PC-9 (cell line): ENCODE measurements around the gene DSG1. TPM values are rescaled to one million over a fixed set of nuclear protein-coding genes. Genes with fewer than 3 reads are reported as not detected.
"Not testable (repeated sequence)": the region's sequence is repeated elsewhere in the genome, so short reads cannot be mapped to it uniquely, and the experiment has no call there.

Experiments
- BruUV-seq: library from RNA; stranded (reverse); fragments of 400-500 nt; replicated peaks from 2 replicates; lab custom pipeline; 2021; lab: Mats Ljungman, UMichigan
- CTCF ChIA-PET: fragments of 300-600 bp; sonication (Branson Sonifier 250); formaldehyde crosslinking; loops from one replicate; lab custom pipeline; 2022; ENCODE audit warnings: antibody characterized with exemption; lab: Charles Lee
- POLR2A ChIA-PET: fragments of 300-600 bp; sonication (Branson Sonifier 250); formaldehyde crosslinking; loops from one replicate; lab custom pipeline; 2022; ENCODE audit warnings: antibody characterized with exemption; ENCODE audit not compliant: unreplicated experiment; lab: Charles Lee
- DNase-seq, 2 experiments: peaks; one replicate each; pipeline versions ENCODE4 v3.0.0 to v3.0.0-alpha.2; 2015 to 2022; ENCODE audit warnings: mixed read lengths in 1 of 2
- H2AFZ ChIP-seq: fragments of 200-600 bp; sonication (generic); 2 replicates; pipeline ENCODE4 v1.8.1; 2017; ENCODE audit warnings: antibody characterized with exemption
- H3F3A ChIP-seq: fragments of 200-600 bp; sonication (generic); 2 replicates; pipeline ENCODE4 v1.8.1; 2017; ENCODE audit warnings: antibody characterized with exemption, mild to moderate bottlenecking, low read depth; ENCODE audit not compliant: insufficient read depth
- H3K27ac ChIP-seq: fragments of 200-600 bp; sonication (generic); 2 replicates; pipeline ENCODE4 v1.6.1; 2016; ENCODE audit warnings: mixed run types
- H3K27me3 ChIP-seq: fragments of 200-600 bp; sonication (generic); 2 replicates; pipeline ENCODE4 v1.6.1; 2016; ENCODE audit warnings: low read depth, mixed run types; ENCODE audit not compliant: insufficient read depth
- H3K36me3 ChIP-seq: fragments of 200-600 bp; sonication (generic); 2 replicates; pipeline ENCODE4 v1.6.1; 2016; ENCODE audit warnings: low read depth, mixed run types
- H3K4me1 ChIP-seq: fragments of 200-600 bp; sonication (generic); replicated peaks from 2 replicates; pipeline ENCODE4 v1.6.1; 2016; ENCODE audit warnings: mixed run types; ENCODE audit not compliant: insufficient read depth
- H3K4me2 ChIP-seq: fragments of 200-600 bp; sonication (generic); 2 replicates; pipeline ENCODE4 v1.6.1; 2017; ENCODE audit warnings: mixed run types
- H3K4me3 ChIP-seq: fragments of 200-600 bp; sonication (generic); 2 replicates; pipeline ENCODE4 v1.6.1; 2016; ENCODE audit warnings: mixed run types
- H3K79me2 ChIP-seq: fragments of 200-600 bp; sonication (generic); 2 replicates; pipeline ENCODE4 v1.6.1; 2017; ENCODE audit warnings: low read depth, mixed run types
- H3K9me2 ChIP-seq: fragments of 200-600 bp; sonication (generic); 2 replicates; pipeline ENCODE4 v1.8.1; 2017; ENCODE audit warnings: mild to moderate bottlenecking; ENCODE audit not compliant: insufficient read depth
- H3K9me3 ChIP-seq: fragments of 200-600 bp; sonication (generic); 2 replicates; pipeline ENCODE4 v1.8.1; 2016; ENCODE audit warnings: low read depth; ENCODE audit not compliant: insufficient read depth
- H4K20me1 ChIP-seq: fragments of 200-600 bp; sonication (generic); 2 replicates; pipeline ENCODE4 v1.8.1; 2017; ENCODE audit not compliant: insufficient read depth
- EZH2 ChIP-seq: fragments of 200-600 bp; sonication (generic); IDR thresholded peaks from 2 replicates; pipeline ENCODE4 v1.8.0; 2017; ENCODE audit warnings: antibody characterized with exemption, low read depth
- intact Hi-C: fragments of 100-400 bp; cut with micrococcal nuclease; formaldehyde crosslinking; loops from one replicate; pipeline ENCODE4 v1.10.0; 2022; ENCODE audit not compliant: unreplicated experiment
- total RNA-seq: library from RNA; stranded (reverse); gene quantifications from 2 replicates; pipeline ENCODE4 v1.2.3, GENCODE V29; 2021
- TF ChIP-seq, protein P1 (sequence below): fragments of 200-600 bp; sonication (generic); conservative IDR thresholded peaks from 2 replicates; pipeline ENCODE4 v1.6.1; 2017; ENCODE audit warnings: mixed run types, antibody characterized with exemption, mild to moderate bottlenecking, moderate library complexity

Gene DSG1
- total RNA-seq, 1 experiment from 2014 or later: not detected

DNA sequence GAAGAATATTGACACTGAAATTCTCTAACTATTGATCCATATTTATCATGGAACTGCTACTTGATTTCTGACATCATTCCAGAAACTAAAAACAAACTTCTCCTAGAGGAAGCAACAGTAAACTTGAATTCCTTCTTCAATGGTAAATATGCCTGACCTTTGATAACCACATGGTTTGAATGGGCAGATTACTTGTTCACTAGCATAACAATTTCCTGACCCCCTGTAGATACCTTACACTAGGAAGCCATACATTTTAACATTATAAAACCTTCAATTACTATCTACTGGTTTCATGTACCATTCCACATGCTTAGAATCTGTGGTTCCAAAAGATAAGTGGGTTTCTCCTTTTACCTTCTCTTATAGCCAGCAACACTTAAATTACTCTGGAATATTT lies 36.5 kb upstream of the DSG1 start:
- ChIA-PET POLR2A (no interaction called here), CTCF (no interaction called here)
- H3K4me3 ChIP-seq: no peak overlapping the region
- no peaks in the 10 kb centered on the region for H3K36me3 ChIP-seq
- no peak for DNase-seq
- no peaks in the 10 kb centered on the region for H3K27me3 ChIP-seq
- H3K9me3 ChIP-seq: no peaks in the 10 kb centered on the region
- no peaks in the 10 kb centered on the region for H3K79me2 ChIP-seq
- BruUV-seq: no TSS peak
- TF ChIP-seq, protein P1, sequence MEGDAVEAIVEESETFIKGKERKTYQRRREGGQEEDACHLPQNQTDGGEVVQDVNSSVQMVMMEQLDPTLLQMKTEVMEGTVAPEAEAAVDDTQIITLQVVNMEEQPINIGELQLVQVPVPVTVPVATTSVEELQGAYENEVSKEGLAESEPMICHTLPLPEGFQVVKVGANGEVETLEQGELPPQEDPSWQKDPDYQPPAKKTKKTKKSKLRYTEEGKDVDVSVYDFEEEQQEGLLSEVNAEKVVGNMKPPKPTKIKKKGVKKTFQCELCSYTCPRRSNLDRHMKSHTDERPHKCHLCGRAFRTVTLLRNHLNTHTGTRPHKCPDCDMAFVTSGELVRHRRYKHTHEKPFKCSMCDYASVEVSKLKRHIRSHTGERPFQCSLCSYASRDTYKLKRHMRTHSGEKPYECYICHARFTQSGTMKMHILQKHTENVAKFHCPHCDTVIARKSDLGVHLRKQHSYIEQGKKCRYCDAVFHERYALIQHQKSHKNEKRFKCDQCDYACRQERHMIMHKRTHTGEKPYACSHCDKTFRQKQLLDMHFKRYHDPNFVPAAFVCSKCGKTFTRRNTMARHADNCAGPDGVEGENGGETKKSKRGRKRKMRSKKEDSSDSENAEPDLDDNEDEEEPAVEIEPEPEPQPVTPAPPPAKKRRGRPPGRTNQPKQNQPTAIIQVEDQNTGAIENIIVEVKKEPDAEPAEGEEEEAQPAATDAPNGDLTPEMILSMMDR: no peak
- no peak for TF ChIP-seq EZH2
- H3F3A ChIP-seq: no peaks in the 10 kb centered on the region
- H2AFZ ChIP-seq: no peak overlapping the region
- H3K27ac ChIP-seq: no peak overlapping the region
- H3K4me1 ChIP-seq: peaks cover under 1% of the 10 kb centered on the region; the same call in 1 of the 2 replicates
- H3K9me2 ChIP-seq: no peaks in the 10 kb centered on the region
- intact Hi-C loops: no loop called here
- H3K4me2 ChIP-seq: no peak overlapping the region
- no peaks in the 10 kb centered on the region for H4K20me1 ChIP-seq

DNA sequence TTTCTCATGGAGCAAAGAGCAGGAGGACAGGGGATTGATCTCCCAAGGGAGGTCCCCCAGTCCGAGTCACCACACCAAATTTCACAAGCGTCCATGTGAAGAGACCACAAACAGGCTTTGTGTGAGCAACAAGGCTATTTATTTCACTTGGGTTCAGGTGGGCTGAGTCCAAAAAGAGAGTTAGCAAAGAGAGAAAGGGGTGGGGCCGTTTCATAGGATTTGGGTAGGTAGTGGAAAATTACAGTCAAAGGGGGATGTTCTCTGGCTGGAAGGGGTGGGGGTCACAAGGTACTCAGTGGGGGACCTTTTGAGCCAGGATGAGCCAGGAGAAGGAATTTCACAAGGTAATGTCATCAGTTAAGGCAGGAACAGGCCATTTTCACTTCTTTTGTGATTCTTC lies 28.5 kb upstream of the DSG1 start:
- H2AFZ ChIP-seq, intact Hi-C loops, H3K79me2 ChIP-seq, POLR2A ChIA-PET, H3F3A ChIP-seq, H3K36me3 ChIP-seq, H3K9me3 ChIP-seq, H3K4me3 ChIP-seq, BruUV-seq, H3K9me2 ChIP-seq, H3K27ac ChIP-seq, CTCF ChIA-PET, H3K4me1 ChIP-seq, DNase-seq, H3K4me2 ChIP-seq, H4K20me1 ChIP-seq, H3K27me3 ChIP-seq: not testable (repeated sequence)

DNA sequence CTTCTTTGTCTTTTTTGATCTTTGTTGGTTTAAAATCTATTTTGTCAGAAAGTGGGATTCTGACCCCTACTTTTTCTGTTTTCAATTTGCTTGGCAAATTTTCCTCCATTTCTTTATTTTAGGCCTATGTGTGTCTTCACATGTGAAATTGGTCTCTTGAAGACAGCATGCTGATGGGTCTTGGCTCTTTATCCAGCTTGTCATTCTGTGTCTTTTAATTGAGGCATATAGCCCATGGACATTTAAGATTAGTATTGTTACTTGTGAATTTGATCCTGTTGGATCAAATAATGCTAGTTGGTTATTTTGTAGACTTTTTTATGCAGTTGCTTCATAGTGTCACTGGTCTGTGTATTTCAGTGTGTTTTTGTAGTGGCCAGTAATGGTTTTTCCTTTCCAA lies 26.3 kb upstream of the DSG1 start:
- no peaks in the 10 kb centered on the region for H3F3A ChIP-seq
- H3K9me2 ChIP-seq: no peaks in the 10 kb centered on the region
- no peaks in the 10 kb centered on the region for H4K20me1 ChIP-seq
- no TSS peak for BruUV-seq
- ChIA-PET CTCF (no interaction called here), POLR2A (no interaction called here)
- H3K9me3 ChIP-seq: no peaks in the 10 kb centered on the region
- no peak for DNase-seq
- intact Hi-C loops: no loop called here
- no peak overlapping the region for H3K4me2 ChIP-seq
- no peak overlapping the region for H3K27ac ChIP-seq
- no peaks in the 10 kb centered on the region for H3K27me3 ChIP-seq
- H3K4me1 ChIP-seq: no peaks in the 10 kb centered on the region
- no peaks in the 10 kb centered on the region for H3K79me2 ChIP-seq
- H3K4me3 ChIP-seq: no peak overlapping the region
- H3K36me3 ChIP-seq: no peaks in the 10 kb centered on the region
- TF ChIP-seq, protein P1: no peak
- no peak for TF ChIP-seq EZH2
- H2AFZ ChIP-seq: no peak overlapping the region

DNA sequence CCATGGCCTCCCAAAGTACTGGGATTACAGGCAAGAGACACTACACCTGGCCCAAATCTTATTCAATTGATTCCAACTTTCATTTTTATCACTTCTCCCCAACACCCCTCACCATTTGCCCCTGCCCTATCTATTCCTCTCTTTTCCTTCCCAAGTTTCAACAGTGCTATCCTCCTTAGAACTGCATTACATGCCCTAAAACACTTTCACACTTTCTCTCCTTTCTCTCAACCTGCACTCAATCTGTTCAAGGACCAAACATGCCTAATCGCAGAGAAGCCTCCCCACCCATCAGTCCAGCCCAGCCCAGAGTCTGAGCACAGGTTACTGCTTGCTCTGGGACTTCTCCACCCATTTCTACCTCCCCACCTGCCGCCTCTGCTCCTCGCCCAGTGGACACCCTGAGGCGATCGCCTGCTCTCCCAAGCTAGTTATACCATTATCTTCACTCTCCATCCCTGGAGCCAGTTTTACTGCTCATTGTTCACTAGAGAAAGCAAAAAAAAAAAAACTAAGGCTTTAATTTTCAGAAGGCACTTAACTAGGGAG lies 23.7 kb upstream of the DSG1 start:
- Histone ChIP-seq H3K4me1 (no peaks in the 10 kb centered on the region), H2AFZ (no peak overlapping the region), H3K4me3 (no peak overlapping the region), H3K79me2 (no peaks in the 10 kb centered on the region), H3K4me2 (no peak overlapping the region), H3F3A (no peaks in the 10 kb centered on the region), H3K9me2 (no peaks in the 10 kb centered on the region), H3K36me3 (no peaks in the 10 kb centered on the region), H3K27ac (no peak overlapping the region), H4K20me1 (no peaks in the 10 kb centered on the region), H3K27me3 (no peaks in the 10 kb centered on the region), H3K9me3 (no peaks in the 10 kb centered on the region)
- DNase-seq: no peak
- POLR2A ChIA-PET: no interaction called here
- CTCF ChIA-PET: no interaction called here
- intact Hi-C loops: no loop called here
- BruUV-seq: no TSS peak
- no peak for TF ChIP-seq EZH2
- TF ChIP-seq, protein P1: no peak
